22Rv1 (cell line): ENCODE results near the gene MYBPC3.

ENCODE experiments used
- ZFX ChIP-seq: fragments of 450-650 bp; IDR thresholded peaks from 2 replicates; pipeline ENCODE4 v1.6.1; 2017; ENCODE audit warnings: antibody characterized with exemption, borderline replicate concordance
- TF ChIP-seq, protein P1 (sequence below): fragments of 450-650 bp; IDR thresholded peaks from 2 replicates; pipeline ENCODE4 v1.5.1; 2017; ENCODE audit warnings: mild to moderate bottlenecking

DNA sequence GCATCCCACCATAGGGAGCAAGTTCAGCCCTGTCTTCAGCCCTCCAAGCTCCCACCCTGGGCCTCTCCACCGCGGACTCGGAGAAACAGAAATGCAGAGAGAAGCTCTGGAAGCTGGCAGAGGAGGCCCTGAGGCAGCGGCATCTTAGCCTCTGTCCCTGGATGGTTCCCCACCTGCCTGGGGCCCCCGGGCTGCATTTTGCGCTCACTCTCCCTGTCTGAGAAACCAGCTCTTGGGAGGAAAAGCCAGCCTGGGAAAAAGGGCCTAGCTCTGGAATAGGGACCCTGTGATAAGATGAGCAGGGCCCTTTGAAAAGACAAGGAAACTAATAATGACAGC is 37.9 kb upstream of the MYBPC3 start:
- TF ChIP-seq, protein P1, sequence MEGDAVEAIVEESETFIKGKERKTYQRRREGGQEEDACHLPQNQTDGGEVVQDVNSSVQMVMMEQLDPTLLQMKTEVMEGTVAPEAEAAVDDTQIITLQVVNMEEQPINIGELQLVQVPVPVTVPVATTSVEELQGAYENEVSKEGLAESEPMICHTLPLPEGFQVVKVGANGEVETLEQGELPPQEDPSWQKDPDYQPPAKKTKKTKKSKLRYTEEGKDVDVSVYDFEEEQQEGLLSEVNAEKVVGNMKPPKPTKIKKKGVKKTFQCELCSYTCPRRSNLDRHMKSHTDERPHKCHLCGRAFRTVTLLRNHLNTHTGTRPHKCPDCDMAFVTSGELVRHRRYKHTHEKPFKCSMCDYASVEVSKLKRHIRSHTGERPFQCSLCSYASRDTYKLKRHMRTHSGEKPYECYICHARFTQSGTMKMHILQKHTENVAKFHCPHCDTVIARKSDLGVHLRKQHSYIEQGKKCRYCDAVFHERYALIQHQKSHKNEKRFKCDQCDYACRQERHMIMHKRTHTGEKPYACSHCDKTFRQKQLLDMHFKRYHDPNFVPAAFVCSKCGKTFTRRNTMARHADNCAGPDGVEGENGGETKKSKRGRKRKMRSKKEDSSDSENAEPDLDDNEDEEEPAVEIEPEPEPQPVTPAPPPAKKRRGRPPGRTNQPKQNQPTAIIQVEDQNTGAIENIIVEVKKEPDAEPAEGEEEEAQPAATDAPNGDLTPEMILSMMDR, result no peak
- TF ChIP-seq ZFX, result no peak
